Sigmoid colon (tissue), 4 donors: ENCODE data around the gene CACNB1.

ENCODE experiments used
- POLR2AphosphoS5 ChIP-seq, 4 donors: sonication (generic); formaldehyde crosslinking; IDR thresholded peaks; one replicate each; pipeline ENCODE4 v1.6.1; 2017; ENCODE audit warnings: antibody characterized with exemption in 4 of 4
- TF ChIP-seq, protein P1 (sequence below), 4 experiments: fragments of 450-650 bp in 3 of 4; fragments of 200-600 bp in 1 of 4; IDR thresholded peaks; one replicate each; pipeline ENCODE4 v1.5.1; 2016 to 2019; ENCODE audit warnings: antibody characterized with exemption in 4 of 4, mild to moderate bottlenecking in 3 of 4, moderate library complexity in 2 of 4

DNA sequence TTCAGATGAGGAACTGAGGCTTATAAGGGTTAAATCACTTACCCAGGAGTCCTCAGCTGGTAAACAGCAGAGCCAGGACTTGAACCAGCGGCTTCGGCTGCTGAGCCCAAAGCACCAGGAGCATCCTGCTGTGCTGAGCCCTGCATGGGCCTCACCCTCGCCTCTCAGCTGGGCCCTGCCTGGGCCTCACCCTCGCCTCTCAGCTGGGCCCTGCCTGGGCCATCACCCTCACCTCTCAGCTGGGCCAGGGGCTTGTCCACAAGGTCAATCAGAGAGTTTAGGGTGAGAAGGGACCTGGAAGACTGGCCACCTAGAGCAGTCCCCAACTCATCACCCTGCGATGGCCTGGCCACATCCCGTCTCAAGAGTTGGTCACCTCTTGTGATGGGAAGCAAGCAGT lies 24.1 kb upstream of the CACNB1 start:
- TF ChIP-seq, protein P1, sequence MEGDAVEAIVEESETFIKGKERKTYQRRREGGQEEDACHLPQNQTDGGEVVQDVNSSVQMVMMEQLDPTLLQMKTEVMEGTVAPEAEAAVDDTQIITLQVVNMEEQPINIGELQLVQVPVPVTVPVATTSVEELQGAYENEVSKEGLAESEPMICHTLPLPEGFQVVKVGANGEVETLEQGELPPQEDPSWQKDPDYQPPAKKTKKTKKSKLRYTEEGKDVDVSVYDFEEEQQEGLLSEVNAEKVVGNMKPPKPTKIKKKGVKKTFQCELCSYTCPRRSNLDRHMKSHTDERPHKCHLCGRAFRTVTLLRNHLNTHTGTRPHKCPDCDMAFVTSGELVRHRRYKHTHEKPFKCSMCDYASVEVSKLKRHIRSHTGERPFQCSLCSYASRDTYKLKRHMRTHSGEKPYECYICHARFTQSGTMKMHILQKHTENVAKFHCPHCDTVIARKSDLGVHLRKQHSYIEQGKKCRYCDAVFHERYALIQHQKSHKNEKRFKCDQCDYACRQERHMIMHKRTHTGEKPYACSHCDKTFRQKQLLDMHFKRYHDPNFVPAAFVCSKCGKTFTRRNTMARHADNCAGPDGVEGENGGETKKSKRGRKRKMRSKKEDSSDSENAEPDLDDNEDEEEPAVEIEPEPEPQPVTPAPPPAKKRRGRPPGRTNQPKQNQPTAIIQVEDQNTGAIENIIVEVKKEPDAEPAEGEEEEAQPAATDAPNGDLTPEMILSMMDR (IDR thresholded peaks at IDR 0.05) = no peak
- no peak for TF ChIP-seq POLR2AphosphoS5 (IDR thresholded peaks at IDR 0.05)
